Panc1 (cell line): Measurements from ENCODE around the gene CFAP97D2.

Source experiments
- POLR2AphosphoS5 ChIP-seq: IDR thresholded peaks from 2 replicates; pipeline ENCODE4 v1.6.1; 2012; ENCODE audit warnings: mild to moderate bottlenecking, low read depth, low read length, moderate library complexity
- SIN3A ChIP-seq: IDR thresholded peaks from 2 replicates; pipeline ENCODE4 v1.6.1; 2012; ENCODE audit warnings: low read depth, mild to moderate bottlenecking, low read length, moderate library complexity, borderline replicate concordance; ENCODE audit not compliant: insufficient read depth
- TCF7L2 ChIP-seq: IDR thresholded peaks from 2 replicates; pipeline ENCODE4 v1.6.1; 2011; ENCODE audit warnings: mild to moderate bottlenecking, low read depth, low read length, inconsistent platforms
- TF ChIP-seq, protein P1 (sequence below): fragments of 450-650 bp; IDR thresholded peaks from 2 replicates; pipeline ENCODE4 v1.5.1; 2017; ENCODE audit warnings: mild to moderate bottlenecking
- TF ChIP-seq, protein P2 (sequence below), 2 experiments: IDR thresholded peaks; 2 replicates each; pipeline ENCODE4 v1.6.1; 2011 to 2012; ENCODE audit warnings: low read depth in 2 of 2, control low read depth in 1 of 2, low read length in 1 of 2, mild to moderate bottlenecking in 1 of 2, moderate library complexity in 1 of 2; ENCODE audit not compliant: insufficient read depth in 1 of 2

DNA sequence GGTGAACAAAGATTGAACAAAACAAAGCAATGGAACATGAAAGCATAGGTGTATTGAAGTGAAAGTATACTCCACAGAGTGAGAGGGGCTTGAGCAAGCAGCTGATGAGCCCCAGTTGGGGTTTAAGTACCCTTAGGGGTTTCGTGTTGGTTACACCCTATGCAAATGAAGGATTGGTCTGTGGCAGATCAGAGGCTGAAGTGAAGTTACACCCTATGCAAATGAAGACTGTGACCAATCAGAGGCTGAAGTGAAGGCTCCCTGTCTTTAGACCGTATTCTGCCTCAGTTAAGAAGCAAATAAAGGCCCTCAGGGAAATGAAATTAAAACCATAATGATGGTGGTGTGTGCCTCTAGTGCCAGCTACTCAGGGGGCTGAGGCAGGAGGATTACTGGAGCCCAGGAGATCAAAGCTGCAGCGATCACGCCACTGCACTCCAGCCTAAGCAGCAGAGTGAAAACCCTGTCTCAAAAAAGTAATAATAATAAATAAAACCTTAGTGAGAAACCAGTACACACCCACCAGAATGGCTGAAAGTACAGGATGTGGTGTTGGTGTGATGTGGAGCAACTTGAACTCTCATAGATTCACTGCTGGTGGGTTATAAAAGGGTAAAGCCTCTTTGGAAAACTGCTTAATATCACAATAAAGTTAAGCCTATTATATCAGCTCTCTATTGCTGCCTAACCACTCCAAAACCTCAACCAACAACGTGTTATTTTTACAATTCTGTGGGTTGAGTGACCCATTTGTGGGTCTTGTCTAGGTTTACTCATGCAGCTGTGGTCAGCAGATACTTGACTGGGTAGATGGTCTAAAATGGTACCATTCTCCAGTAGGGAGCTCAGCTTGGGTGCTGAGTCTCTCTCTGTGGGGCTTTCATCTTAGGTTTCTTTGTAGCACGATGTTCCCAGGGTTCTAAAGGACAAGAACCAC is 89.6 kb downstream of the CFAP97D2 start:
- TF ChIP-seq, protein P1, sequence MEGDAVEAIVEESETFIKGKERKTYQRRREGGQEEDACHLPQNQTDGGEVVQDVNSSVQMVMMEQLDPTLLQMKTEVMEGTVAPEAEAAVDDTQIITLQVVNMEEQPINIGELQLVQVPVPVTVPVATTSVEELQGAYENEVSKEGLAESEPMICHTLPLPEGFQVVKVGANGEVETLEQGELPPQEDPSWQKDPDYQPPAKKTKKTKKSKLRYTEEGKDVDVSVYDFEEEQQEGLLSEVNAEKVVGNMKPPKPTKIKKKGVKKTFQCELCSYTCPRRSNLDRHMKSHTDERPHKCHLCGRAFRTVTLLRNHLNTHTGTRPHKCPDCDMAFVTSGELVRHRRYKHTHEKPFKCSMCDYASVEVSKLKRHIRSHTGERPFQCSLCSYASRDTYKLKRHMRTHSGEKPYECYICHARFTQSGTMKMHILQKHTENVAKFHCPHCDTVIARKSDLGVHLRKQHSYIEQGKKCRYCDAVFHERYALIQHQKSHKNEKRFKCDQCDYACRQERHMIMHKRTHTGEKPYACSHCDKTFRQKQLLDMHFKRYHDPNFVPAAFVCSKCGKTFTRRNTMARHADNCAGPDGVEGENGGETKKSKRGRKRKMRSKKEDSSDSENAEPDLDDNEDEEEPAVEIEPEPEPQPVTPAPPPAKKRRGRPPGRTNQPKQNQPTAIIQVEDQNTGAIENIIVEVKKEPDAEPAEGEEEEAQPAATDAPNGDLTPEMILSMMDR: no peak
- no peak for TF ChIP-seq SIN3A
- no peak for TF ChIP-seq POLR2AphosphoS5
- TF ChIP-seq, protein P2, sequence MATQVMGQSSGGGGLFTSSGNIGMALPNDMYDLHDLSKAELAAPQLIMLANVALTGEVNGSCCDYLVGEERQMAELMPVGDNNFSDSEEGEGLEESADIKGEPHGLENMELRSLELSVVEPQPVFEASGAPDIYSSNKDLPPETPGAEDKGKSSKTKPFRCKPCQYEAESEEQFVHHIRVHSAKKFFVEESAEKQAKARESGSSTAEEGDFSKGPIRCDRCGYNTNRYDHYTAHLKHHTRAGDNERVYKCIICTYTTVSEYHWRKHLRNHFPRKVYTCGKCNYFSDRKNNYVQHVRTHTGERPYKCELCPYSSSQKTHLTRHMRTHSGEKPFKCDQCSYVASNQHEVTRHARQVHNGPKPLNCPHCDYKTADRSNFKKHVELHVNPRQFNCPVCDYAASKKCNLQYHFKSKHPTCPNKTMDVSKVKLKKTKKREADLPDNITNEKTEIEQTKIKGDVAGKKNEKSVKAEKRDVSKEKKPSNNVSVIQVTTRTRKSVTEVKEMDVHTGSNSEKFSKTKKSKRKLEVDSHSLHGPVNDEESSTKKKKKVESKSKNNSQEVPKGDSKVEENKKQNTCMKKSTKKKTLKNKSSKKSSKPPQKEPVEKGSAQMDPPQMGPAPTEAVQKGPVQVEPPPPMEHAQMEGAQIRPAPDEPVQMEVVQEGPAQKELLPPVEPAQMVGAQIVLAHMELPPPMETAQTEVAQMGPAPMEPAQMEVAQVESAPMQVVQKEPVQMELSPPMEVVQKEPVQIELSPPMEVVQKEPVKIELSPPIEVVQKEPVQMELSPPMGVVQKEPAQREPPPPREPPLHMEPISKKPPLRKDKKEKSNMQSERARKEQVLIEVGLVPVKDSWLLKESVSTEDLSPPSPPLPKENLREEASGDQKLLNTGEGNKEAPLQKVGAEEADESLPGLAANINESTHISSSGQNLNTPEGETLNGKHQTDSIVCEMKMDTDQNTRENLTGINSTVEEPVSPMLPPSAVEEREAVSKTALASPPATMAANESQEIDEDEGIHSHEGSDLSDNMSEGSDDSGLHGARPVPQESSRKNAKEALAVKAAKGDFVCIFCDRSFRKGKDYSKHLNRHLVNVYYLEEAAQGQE (IDR thresholded peaks at IDR 0.05; ENCODE audit: insufficient read depth in 1 of 2, low read depth in 2 of 2, low read length in 1 of 2): no peak
- TF ChIP-seq TCF7L2: no peak
